ENCODE data around the gene MCUB.

DNA sequence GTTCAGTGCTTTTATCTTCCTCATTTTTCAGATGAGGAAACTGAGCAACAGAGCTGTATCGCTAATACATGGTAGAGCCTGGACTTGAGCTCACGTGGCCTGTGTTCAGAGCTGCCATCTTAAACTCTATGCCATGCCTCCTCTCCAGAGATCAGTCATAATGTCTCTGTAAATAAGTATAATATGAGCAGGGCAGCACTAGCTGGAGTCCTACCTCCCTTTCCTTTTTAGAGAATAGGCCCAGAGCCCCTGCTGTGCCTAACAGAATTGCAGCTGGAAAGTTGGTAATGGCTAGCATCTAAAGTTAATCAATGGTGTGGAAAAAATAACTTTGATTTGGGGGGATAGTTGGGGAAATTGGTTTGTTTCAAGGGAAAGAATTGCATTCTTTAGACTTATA lies 122.8 kb downstream of the MCUB start:
- TF ChIP-seq FOXA1 (IDR thresholded peaks at IDR 0.05) (no peak), ZBTB33 (IDR thresholded peaks at IDR 0.05) (no peak)
- TF ChIP-seq, protein P1, sequence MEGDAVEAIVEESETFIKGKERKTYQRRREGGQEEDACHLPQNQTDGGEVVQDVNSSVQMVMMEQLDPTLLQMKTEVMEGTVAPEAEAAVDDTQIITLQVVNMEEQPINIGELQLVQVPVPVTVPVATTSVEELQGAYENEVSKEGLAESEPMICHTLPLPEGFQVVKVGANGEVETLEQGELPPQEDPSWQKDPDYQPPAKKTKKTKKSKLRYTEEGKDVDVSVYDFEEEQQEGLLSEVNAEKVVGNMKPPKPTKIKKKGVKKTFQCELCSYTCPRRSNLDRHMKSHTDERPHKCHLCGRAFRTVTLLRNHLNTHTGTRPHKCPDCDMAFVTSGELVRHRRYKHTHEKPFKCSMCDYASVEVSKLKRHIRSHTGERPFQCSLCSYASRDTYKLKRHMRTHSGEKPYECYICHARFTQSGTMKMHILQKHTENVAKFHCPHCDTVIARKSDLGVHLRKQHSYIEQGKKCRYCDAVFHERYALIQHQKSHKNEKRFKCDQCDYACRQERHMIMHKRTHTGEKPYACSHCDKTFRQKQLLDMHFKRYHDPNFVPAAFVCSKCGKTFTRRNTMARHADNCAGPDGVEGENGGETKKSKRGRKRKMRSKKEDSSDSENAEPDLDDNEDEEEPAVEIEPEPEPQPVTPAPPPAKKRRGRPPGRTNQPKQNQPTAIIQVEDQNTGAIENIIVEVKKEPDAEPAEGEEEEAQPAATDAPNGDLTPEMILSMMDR (IDR thresholded peaks at IDR 0.05; ENCODE audit: low read depth, low read length, missing input control) = no peak
